ENCODE measurements around the gene OSBPL10.

The OSBPL10 gene

GRCh38 chr3:31704591-31705179 is 276.4 kb downstream of the OSBPL10 start:
- TF ChIP-seq BACH2 (CRISPR knock-in tag; IDR thresholded peaks at IDR 0.05; ENCODE audit: borderline replicate concordance) (no peak), TCF4 (CRISPR knock-in tag; IDR thresholded peaks at IDR 0.05; ENCODE audit: borderline replicate concordance) (no peak), SNAI2 (CRISPR knock-in tag; IDR thresholded peaks at IDR 0.05) (no peak), ESRRG (CRISPR knock-in tag; IDR thresholded peaks at IDR 0.05) (no peak), POU6F1 (CRISPR knock-in tag; IDR thresholded peaks at IDR 0.05; ENCODE audit: borderline replicate concordance, low read depth) (no peak), GLIS3 (CRISPR knock-in tag; IDR thresholded peaks at IDR 0.05) (no peak), CSRNP3 (CRISPR knock-in tag; IDR thresholded peaks at IDR 0.05) (no peak), ZFP30 (CRISPR knock-in tag; IDR thresholded peaks at IDR 0.05) (no peak), ZNF565 (CRISPR knock-in tag; conservative IDR thresholded peaks at IDR 0.05; ENCODE audit: low read depth) (no peak), OSR1 (CRISPR knock-in tag; IDR thresholded peaks at IDR 0.05) (no peak), ARNTL (CRISPR knock-in tag; IDR thresholded peaks at IDR 0.05; ENCODE audit: borderline replicate concordance, low read depth) (no peak), PATZ1 (CRISPR knock-in tag; IDR thresholded peaks at IDR 0.05; ENCODE audit: borderline replicate concordance) (no peak), ZFP3 (CRISPR knock-in tag; IDR thresholded peaks at IDR 0.05) (no peak), ZNF8 (CRISPR knock-in tag; IDR thresholded peaks at IDR 0.05) (no peak), TOX (CRISPR knock-in tag; IDR thresholded peaks at IDR 0.05; ENCODE audit: borderline replicate concordance) (no peak), RARB (CRISPR knock-in tag; IDR thresholded peaks at IDR 0.05) (no peak), ZNF70 (CRISPR knock-in tag; IDR thresholded peaks at IDR 0.05) (no peak), PPARA (CRISPR knock-in tag; IDR thresholded peaks at IDR 0.05; ENCODE audit: borderline replicate concordance) (no peak)
- TF ChIP-seq, protein P1, sequence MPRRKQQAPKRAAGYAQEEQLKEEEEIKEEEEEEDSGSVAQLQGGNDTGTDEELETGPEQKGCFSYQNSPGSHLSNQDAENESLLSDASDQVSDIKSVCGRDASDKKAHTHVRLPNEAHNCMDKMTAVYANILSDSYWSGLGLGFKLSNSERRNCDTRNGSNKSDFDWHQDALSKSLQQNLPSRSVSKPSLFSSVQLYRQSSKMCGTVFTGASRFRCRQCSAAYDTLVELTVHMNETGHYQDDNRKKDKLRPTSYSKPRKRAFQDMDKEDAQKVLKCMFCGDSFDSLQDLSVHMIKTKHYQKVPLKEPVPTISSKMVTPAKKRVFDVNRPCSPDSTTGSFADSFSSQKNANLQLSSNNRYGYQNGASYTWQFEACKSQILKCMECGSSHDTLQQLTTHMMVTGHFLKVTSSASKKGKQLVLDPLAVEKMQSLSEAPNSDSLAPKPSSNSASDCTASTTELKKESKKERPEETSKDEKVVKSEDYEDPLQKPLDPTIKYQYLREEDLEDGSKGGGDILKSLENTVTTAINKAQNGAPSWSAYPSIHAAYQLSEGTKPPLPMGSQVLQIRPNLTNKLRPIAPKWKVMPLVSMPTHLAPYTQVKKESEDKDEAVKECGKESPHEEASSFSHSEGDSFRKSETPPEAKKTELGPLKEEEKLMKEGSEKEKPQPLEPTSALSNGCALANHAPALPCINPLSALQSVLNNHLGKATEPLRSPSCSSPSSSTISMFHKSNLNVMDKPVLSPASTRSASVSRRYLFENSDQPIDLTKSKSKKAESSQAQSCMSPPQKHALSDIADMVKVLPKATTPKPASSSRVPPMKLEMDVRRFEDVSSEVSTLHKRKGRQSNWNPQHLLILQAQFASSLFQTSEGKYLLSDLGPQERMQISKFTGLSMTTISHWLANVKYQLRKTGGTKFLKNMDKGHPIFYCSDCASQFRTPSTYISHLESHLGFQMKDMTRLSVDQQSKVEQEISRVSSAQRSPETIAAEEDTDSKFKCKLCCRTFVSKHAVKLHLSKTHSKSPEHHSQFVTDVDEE (CRISPR knock-in tag; IDR thresholded peaks at IDR 0.05), result no peak
- no peak for ATAC-seq

DNA sequence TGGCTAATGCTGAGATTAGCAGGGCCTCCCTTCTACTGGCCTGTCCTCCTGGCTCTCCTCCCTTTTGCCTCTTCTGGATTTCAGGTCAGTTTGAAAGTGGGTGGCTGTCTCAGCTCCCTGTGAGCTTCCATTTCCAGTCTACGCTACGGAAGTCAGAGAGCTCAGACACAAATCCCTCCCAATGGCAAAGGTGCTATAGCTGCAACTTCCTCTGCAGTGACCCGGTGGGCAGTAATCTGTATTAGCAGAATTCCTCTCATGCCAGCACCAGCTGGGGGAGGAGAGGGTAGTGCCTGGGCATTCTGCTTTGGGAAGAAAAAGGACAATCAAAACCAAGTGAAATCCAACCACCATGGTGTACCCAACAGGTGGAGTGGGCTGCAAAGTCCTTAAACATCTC is 276.9 kb downstream of the OSBPL10 start:
- TF ChIP-seq ESRRG (CRISPR knock-in tag; IDR thresholded peaks at IDR 0.05), result no peak
- TF ChIP-seq ZNF8 (CRISPR knock-in tag; IDR thresholded peaks at IDR 0.05), result no peak
- TF ChIP-seq, protein P1 (CRISPR knock-in tag; IDR thresholded peaks at IDR 0.05), result no peak
- TF ChIP-seq ZFP3 (CRISPR knock-in tag; IDR thresholded peaks at IDR 0.05), result no peak
- no peak for TF ChIP-seq OSR1 (CRISPR knock-in tag; IDR thresholded peaks at IDR 0.05)
- TF ChIP-seq CSDC2 (CRISPR knock-in tag; IDR thresholded peaks at IDR 0.05), result no peak
- no peak for TF ChIP-seq RARB (CRISPR knock-in tag; IDR thresholded peaks at IDR 0.05)
- no peak for TF ChIP-seq GLIS3 (CRISPR knock-in tag; IDR thresholded peaks at IDR 0.05)
- TF ChIP-seq, protein P2, sequence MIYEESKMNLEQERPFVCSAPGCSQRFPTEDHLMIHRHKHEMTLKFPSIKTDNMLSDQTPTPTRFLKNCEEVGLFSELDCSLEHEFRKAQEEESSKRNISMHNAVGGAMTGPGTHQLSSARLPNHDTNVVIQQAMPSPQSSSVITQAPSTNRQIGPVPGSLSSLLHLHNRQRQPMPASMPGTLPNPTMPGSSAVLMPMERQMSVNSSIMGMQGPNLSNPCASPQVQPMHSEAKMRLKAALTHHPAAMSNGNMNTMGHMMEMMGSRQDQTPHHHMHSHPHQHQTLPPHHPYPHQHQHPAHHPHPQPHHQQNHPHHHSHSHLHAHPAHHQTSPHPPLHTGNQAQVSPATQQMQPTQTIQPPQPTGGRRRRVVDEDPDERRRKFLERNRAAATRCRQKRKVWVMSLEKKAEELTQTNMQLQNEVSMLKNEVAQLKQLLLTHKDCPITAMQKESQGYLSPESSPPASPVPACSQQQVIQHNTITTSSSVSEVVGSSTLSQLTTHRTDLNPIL (CRISPR knock-in tag; IDR thresholded peaks at IDR 0.05; ENCODE audit: low read depth), result no peak
- TF ChIP-seq ZFP30 (CRISPR knock-in tag; IDR thresholded peaks at IDR 0.05), result no peak
- no peak for TF ChIP-seq BACH2 (CRISPR knock-in tag; IDR thresholded peaks at IDR 0.05; ENCODE audit: borderline replicate concordance)
- TF ChIP-seq SNAI2 (CRISPR knock-in tag; IDR thresholded peaks at IDR 0.05), result no peak
- TF ChIP-seq ZC3H10 (CRISPR knock-in tag; IDR thresholded peaks at IDR 0.05), result no peak
- TF ChIP-seq ZNF70 (CRISPR knock-in tag; IDR thresholded peaks at IDR 0.05), result no peak
- TF ChIP-seq CSRNP3 (CRISPR knock-in tag; IDR thresholded peaks at IDR 0.05), result no peak
- ATAC-seq, result no peak

Measured in SK-N-SH treated with all-trans-retinoic acid at 6 μM for 48 hours (cell line).